ENCODE data around the gene QKI. TPM values are rescaled to one million over a fixed set of nuclear protein-coding genes. Genes with fewer than 3 reads are reported as not detected.

Gene QKI
- total RNA-seq, 2 donors from 2014 or later = 12.9 to 31.8 TPM

GRCh38 chr6:163408352-163408991, 6.0 kb upstream of the QKI start:
- intact Hi-C loops (cut with DNase I, micrococcal nuclease) = no loop called here
- DNase-seq = no peak
- ATAC-seq = no peak

DNA sequence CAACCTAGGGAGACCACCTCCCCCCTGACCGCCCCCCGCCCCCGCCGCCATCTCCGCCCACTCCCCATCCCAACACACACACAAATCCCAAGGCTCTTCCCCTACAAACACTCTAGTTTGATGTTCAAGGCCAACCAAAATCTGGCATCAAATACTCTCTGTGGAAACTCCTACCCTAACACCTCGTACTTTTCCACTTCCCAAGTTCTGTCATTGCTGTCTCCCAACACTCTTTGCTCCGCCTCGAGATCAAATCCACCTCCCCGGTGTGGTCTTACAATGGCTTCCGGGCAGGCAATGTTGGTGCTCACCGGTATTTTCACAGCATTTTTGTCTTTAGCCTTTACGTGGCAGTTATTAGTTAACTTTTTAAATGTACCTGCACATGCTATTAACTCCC, 4.8 kb upstream of the QKI start:
- DNase-seq (no peak), ATAC-seq (no peak)
- intact Hi-C loops (cut with DNase I, micrococcal nuclease) = no loop called here

DNA sequence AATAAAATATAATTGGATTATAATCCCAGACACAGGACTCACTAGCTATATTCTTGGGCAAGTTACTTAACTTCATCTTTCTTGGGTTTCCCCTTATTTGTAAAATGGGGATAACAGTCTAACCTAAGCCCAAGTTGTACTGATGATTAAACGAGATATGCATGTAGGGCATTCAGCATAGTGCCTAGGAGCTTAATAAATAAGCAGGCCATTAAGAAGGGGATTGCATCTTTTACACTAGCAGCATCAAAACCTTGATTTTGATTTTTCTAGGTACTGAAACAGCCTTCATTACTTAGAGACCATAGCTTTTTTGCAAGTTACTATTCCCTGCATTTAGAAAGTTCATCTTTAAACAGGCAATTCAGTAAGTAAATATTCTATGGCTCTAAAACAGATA, 2.2 kb upstream of the QKI start:
- intact Hi-C loops (cut with DNase I, micrococcal nuclease) = no loop called here
- ATAC-seq (no peak), DNase-seq (no peak)

GRCh38 chr6:163412801-163413344, 1.6 kb upstream of the QKI start:
- DNase-seq = no peak
- intact Hi-C loops (cut with DNase I, micrococcal nuclease) = no loop called here
- ATAC-seq = no peak

DNA sequence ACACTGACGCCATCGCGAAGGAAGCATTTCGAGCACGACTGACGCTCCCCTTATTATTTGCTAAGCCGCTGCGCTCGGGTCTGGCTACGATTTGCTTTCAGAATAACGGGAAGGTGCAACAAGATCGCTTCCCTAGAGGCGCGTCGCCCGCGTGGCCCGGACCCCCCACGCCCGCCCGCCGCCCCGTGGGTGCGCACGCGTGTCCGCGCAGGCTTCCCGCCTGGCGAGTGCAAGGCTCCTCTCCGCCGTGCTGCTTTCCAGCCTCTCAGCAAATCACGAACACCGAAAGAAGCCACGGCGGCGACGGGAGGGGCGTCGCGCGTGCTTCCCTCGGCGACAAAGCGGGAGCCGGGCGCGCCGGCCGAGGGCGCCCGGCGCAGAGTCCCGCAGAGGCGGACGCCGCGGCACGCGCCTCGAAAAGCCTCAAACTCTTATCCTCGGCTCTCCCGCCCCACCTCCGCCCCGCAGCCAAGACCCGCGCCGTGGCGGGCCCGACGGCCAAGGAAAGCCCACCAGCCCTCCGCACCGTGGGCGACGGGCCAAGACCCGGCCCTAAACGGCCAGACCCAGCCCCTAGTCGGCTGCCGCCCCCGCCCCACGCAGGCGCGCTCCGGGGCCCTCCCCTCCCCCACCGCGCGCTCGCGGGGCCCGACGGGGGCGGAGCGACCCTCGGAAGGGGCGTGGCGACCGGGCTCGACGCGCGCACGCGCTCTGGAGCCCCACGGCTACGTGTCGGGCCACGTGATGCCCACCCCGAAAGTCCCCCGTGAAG, 987 bp upstream of the QKI start:
- DNase-seq (peak; percentile 65 to 79), ATAC-seq (peak; percentile 79)
- intact Hi-C loops (cut with DNase I, micrococcal nuclease) = no loop called here

- ATAC-seq (no peak), DNase-seq (peak in 1 of 2 donors; percentile 19)
- intact Hi-C loops (cut with DNase I, micrococcal nuclease) = no loop called here
These were observed 565 bp downstream of the QKI start for GRCh38 chr6:163414946-163415619.

- intact Hi-C loops (cut with DNase I, micrococcal nuclease) = no loop called here
- DNase-seq (peak in 1 of 2 donors; percentile 42), ATAC-seq (no peak)
These were observed 1.4 kb downstream of the QKI start for GRCh38 chr6:163415620-163416556.

GRCh38 chr6:163416557-163417253, 2.2 kb downstream of the QKI start:
- intact Hi-C loops (cut with DNase I, micrococcal nuclease) = no loop called here

GRCh38 chr6:163417595-163417994, 3.1 kb downstream of the QKI start:
- no peak for ATAC-seq
- no peak for DNase-seq
- intact Hi-C loops (cut with DNase I, micrococcal nuclease) = no loop called here

More at GRCh38 chr6:163416557-163417253, 2.2 kb downstream of the QKI start:
- ATAC-seq = no peak
- peak in 1 of 2 donors; percentile 45 for DNase-seq

GRCh38 chr6:163418311-163419029, 4.0 kb downstream of the QKI start:
- intact Hi-C loops (cut with DNase I, micrococcal nuclease) = no loop called here
- no peak for ATAC-seq

DNA sequence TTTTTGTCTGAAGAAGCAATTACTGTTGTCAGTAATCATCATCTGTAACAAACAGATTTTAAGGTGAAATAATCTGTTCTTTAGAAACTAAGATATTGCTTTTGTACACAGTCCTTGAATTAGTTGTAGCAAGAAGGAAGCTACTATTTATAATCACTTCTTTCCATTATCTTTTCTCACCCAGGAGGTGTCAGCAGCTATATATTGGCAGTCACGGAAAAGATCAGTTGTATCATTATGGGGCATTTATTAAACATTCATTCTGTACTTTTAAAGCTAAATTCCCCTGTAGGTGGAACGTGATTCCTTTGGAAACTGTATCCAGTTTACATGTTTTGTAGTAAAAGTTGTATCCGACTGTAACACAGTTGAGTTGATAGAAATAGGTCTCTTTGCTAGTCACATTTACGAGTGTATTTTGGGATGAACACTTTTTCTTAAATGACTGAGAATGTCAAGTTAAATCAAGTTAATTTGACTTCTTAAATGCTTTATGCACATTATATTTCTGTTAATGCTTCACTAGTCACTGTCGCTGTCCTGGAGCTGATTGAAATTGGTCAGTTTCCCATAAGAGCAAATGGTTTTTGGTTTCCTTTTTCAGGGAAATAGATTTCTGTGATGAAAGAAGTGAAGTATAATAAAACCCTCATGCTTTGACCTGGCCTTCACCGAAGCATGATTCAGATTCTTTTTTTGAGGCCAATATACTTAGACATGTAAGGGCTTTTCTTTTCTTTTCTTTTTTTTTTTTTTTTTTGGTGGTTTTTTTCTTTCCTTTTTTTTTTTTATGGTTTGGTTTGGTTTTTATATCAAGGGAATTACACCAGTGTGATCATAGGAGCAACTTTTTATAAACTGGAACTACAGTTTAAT, 5.1 kb downstream of the QKI start:
- intact Hi-C loops (cut with DNase I, micrococcal nuclease) = loop anchor here in 1 of 2 donors (10.0 kb wide), 1 partner anchor 685 kb away; no protein-coding TSS in a partner anchor
- DNase-seq = no peak
- ATAC-seq = no peak

More at GRCh38 chr6:163418311-163419029, 4.0 kb downstream of the QKI start:
- DNase-seq = no peak

- DNase-seq = no peak
- intact Hi-C loops (cut with DNase I, micrococcal nuclease) = loop anchor here in 1 of 2 donors (10.0 kb wide), 1 partner anchor 685 kb away; no protein-coding TSS in a partner anchor
These were observed 5.7 kb downstream of the QKI start for GRCh38 chr6:163420289-163420614.

GRCh38 chr6:163422550-163422949, 8.0 kb downstream of the QKI start:
- ATAC-seq (no peak), DNase-seq (no peak)
- intact Hi-C loops (cut with DNase I, micrococcal nuclease) = loop anchor here in 1 of 2 donors (10.0 kb wide), 1 partner anchor 682 kb away; no protein-coding TSS in a partner anchor

More at GRCh38 chr6:163420289-163420614, 5.7 kb downstream of the QKI start:
- no peak for ATAC-seq

DNA sequence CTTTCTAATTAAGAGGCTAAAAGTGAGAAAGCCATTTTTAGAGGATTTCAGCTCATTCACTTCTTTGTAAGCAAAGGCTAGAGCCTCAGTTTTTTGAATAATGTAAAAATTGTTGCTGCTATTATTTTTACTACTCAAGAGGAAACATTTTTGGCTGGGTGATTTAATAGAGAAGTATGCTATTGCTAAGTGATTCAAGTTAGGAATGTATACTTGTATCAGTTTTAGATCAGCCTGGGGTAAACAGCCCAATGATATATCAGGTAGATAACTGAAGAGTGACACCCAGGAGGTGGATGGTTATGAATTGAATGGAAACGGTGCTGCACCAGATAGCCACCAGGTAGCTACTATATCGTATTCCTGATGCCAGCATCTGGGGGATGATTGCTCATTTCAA, 9.2 kb downstream of the QKI start:
- no peak for DNase-seq
- ATAC-seq = no peak
- intact Hi-C loops (cut with DNase I, micrococcal nuclease) = loop anchor here in 1 of 2 donors (10.0 kb wide), 1 partner anchor 681 kb away; no protein-coding TSS in a partner anchor

- intact Hi-C loops (cut with DNase I, micrococcal nuclease) = loop anchor here in 1 of 2 donors (5.0 to 10.0 kb wide), 2 partner anchors 530 to 677 kb away; no protein-coding TSS in a partner anchor
- ATAC-seq (peak; percentile 52), DNase-seq (no peak)
These were observed 13.2 kb downstream of the QKI start for GRCh38 chr6:163427498-163428254.
